Progenitor cell of endocrine pancreas (in vitro differentiated cells): Measurements from ENCODE around the gene SERINC2. TPM values are rescaled to one million over a fixed set of nuclear protein-coding genes. Genes with fewer than 3 reads are reported as not detected.
"Not testable (repeated sequence)": the region's sequence is repeated elsewhere in the genome, so short reads cannot be mapped to it uniquely, and the experiment has no call there.

ENCODE experiments used
- DNase-seq: peaks from one replicate; pipeline ENCODE4 v3.0.0; 2021; ENCODE audit warnings: low spot score; ENCODE audit not compliant: unreplicated experiment
- H3K27ac Mint-ChIP-seq: 2 replicates; pipeline ENCODE4 v1.8.0; 2021; ENCODE audit warnings: mild to moderate bottlenecking, moderate library complexity, mixed read lengths
- H3K27me3 Mint-ChIP-seq: 2 replicates; pipeline ENCODE4 v1.8.0; 2021; ENCODE audit warnings: mixed read lengths
- H3K36me3 Mint-ChIP-seq: 2 replicates; pipeline ENCODE4 v1.8.0; 2022; ENCODE audit warnings: mixed read lengths; ENCODE audit not compliant: insufficient read depth
- H3K4me1 Mint-ChIP-seq: 2 replicates; pipeline ENCODE4 v1.8.0; 2021; ENCODE audit warnings: low read depth, mixed read lengths
- H3K4me3 Mint-ChIP-seq: 2 replicates; pipeline ENCODE4 v1.8.0; 2021; ENCODE audit warnings: low read depth, mild to moderate bottlenecking, moderate library complexity, mixed read lengths
- H3K9me3 Mint-ChIP-seq: 2 replicates; pipeline ENCODE4 v1.8.0; 2021; ENCODE audit warnings: low read depth, mixed read lengths
- total RNA-seq: library from RNA; stranded (reverse); gene quantifications from 2 replicates; pipeline ENCODE4 v1.2.1, GENCODE V29; 2021
- TF ChIP-seq, protein P1 (sequence below): fragments of 200-600 bp; sonication (generic); IDR thresholded peaks from one replicate; pipeline ENCODE4 v1.5.0; 2021; ENCODE audit warnings: antibody characterized with exemption, mild to moderate bottlenecking; ENCODE audit not compliant: unreplicated experiment

SERINC2 gene
- total RNA-seq, 1 donor from 2014 or later = 65.7 TPM

DNA sequence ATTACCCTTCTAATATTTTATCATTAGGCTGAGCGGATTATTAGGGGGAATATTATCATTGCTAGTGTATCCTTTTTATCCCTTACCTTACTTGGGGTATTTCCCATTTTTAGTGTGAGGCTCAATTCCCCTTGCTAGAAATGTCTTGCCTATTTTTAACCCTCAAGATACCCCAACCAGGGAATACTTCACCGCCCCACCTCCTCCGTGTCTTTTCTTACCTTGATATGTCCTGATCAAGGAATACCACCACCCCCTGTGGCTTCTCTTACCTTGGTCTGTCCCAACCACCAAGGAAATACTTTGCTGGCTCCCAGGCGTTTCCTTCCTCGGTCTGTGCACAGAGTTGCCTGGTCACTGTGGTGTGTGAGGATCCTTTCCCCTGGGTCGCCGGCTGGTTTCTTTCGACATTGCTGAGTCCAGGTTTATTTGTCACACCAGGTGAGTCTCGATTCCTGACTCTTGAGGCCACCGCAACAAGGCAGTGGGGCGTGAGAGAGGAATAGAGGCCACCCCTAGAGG is 57.8 kb downstream of the SERINC2 start:
- H3K27ac Mint-ChIP-seq = no peak overlapping the region
- peaks cover 5% of the 10 kb centered on the region for H3K27me3 Mint-ChIP-seq
- H3K36me3 Mint-ChIP-seq = peaks cover 2% of the 10 kb centered on the region
- DNase-seq = no peak
- TF ChIP-seq, protein P1, sequence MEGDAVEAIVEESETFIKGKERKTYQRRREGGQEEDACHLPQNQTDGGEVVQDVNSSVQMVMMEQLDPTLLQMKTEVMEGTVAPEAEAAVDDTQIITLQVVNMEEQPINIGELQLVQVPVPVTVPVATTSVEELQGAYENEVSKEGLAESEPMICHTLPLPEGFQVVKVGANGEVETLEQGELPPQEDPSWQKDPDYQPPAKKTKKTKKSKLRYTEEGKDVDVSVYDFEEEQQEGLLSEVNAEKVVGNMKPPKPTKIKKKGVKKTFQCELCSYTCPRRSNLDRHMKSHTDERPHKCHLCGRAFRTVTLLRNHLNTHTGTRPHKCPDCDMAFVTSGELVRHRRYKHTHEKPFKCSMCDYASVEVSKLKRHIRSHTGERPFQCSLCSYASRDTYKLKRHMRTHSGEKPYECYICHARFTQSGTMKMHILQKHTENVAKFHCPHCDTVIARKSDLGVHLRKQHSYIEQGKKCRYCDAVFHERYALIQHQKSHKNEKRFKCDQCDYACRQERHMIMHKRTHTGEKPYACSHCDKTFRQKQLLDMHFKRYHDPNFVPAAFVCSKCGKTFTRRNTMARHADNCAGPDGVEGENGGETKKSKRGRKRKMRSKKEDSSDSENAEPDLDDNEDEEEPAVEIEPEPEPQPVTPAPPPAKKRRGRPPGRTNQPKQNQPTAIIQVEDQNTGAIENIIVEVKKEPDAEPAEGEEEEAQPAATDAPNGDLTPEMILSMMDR = no peak
- peaks cover 16% of the 10 kb centered on the region for H3K4me1 Mint-ChIP-seq
- H3K4me3 Mint-ChIP-seq = no peak overlapping the region
- H3K9me3 Mint-ChIP-seq = peaks cover 24% of the 10 kb centered on the region

DNA sequence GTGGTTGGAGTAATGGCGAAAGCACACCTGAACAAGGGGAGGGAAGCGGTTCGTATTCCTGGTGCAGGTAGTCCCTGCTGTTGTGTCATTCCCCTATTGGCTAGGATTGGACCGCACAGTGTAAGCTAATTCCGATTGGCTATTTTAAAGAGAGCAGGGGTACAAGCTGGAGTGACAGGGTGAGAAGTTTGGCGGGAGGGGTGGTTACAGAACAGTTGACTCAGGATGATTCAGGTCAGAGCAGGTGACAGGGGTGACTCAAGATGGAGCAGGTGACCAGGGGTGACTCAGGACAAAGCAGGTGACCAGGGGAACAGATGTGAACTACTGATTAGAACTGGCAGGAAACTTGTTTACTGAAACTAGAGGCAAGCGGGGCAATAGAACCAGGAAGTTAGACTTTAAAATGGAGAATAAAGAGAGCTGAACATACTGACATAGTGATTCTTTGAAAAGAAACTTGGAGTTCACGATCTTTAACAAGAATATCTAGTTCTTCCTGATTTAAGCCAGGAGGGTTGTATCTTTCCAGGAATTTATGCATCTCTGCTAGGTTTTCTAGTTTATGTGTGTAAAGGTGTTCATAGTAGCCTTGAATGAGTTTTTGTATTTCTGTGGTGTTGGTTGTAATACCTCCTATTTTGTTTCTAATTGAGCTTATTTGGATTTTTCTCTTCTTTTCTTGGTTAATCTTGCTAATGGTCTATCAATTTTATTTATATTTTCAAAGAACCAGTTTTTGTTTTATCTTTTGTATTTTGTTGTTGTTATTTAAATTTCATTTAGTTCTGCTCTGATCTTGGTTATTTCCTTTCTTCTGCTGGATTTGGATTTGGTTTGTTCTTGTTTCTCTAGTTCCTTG is 58.7 kb downstream of the SERINC2 start:
- not testable (repeated sequence) for H3K36me3 Mint-ChIP-seq, H3K27me3 Mint-ChIP-seq, H3K27ac Mint-ChIP-seq, DNase-seq, H3K4me3 Mint-ChIP-seq
- Mint-ChIP-seq H3K4me1 (peaks cover 19% of the 10 kb centered on the region), H3K9me3 (peaks cover 31% of the 10 kb centered on the region)

DNA sequence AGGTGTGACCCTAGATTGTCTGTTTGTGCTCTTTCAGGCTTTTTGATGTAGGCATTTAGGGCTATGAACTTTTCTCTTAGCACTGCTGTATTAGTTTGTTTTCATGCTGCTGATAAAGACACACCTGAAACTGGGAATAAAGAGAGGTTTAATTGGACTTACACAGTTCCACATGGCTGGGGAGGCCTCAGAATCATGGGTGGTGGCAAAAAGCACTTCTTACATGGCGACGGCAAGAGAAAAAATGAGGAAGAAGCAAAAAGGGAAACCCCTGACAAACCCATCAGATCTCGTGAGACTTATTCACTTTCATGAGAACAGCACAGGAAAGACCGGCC is 59.3 kb downstream of the SERINC2 start:
- not testable (repeated sequence) for H3K27ac Mint-ChIP-seq, H3K36me3 Mint-ChIP-seq

DNA sequence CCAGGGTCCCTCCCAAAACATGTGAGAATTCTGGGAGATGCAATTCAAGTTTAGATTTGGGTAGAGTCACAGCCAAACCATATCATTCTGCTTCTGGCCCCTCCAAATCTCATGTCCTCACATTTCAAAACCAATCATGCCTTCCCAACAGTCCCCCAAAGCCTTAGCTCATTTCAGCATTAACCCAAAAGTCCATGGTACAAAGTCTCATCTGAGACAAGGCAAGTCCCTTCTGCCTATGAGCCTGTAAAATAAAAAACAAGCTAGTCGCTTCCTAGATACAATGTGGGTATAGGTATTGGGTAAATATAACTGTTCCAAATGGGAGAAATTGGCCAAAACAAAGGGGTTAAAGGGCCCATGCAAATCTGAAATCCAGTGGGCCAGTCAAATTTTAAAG is 59.7 kb downstream of the SERINC2 start:
- not testable (repeated sequence) for H3K27ac Mint-ChIP-seq, H3K36me3 Mint-ChIP-seq, DNase-seq, H3K27me3 Mint-ChIP-seq, H3K4me3 Mint-ChIP-seq
- peaks cover 27% of the 10 kb centered on the region for H3K9me3 Mint-ChIP-seq
- peaks cover 19% of the 10 kb centered on the region for H3K4me1 Mint-ChIP-seq

More for the DNA sequence above, 59.3 kb downstream of the SERINC2 start:
- peaks cover 19% of the 10 kb centered on the region for H3K4me1 Mint-ChIP-seq
- peaks cover 27% of the 10 kb centered on the region for H3K9me3 Mint-ChIP-seq
- DNase-seq, H3K4me3 Mint-ChIP-seq, H3K27me3 Mint-ChIP-seq: not testable (repeated sequence)

DNA sequence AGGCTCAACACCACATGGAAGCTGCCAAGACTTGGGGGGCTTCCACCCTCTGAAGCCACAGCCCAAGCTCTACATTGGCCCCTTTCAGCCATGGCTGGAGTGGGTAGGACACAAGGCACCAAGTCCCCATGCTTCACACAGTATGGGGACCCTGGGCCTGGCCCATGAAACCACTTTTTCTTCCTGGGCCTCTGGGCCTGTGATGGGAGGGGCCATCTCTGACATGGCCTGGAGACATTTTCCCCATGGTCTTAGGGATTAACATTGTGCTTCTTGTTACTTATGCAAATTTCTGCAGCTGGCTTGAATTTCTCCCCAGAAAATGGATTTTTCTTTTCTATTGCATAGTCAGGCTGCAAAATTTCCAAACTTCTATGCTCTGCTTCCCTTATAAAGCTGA is 60.5 kb downstream of the SERINC2 start:
- H3K4me1 Mint-ChIP-seq = peaks cover 19% of the 10 kb centered on the region
- H3K4me3 Mint-ChIP-seq, H3K36me3 Mint-ChIP-seq, DNase-seq, H3K27me3 Mint-ChIP-seq, H3K27ac Mint-ChIP-seq: not testable (repeated sequence)
- H3K9me3 Mint-ChIP-seq = peaks cover 27% of the 10 kb centered on the region

GRCh38 chr1:31474567-31474966 is 61.6 kb downstream of the SERINC2 start:
- H3K27ac Mint-ChIP-seq, H3K36me3 Mint-ChIP-seq, H3K4me3 Mint-ChIP-seq, DNase-seq, H3K27me3 Mint-ChIP-seq: not testable (repeated sequence)
- H3K9me3 Mint-ChIP-seq = peaks cover 27% of the 10 kb centered on the region
- peaks cover 19% of the 10 kb centered on the region for H3K4me1 Mint-ChIP-seq

DNA sequence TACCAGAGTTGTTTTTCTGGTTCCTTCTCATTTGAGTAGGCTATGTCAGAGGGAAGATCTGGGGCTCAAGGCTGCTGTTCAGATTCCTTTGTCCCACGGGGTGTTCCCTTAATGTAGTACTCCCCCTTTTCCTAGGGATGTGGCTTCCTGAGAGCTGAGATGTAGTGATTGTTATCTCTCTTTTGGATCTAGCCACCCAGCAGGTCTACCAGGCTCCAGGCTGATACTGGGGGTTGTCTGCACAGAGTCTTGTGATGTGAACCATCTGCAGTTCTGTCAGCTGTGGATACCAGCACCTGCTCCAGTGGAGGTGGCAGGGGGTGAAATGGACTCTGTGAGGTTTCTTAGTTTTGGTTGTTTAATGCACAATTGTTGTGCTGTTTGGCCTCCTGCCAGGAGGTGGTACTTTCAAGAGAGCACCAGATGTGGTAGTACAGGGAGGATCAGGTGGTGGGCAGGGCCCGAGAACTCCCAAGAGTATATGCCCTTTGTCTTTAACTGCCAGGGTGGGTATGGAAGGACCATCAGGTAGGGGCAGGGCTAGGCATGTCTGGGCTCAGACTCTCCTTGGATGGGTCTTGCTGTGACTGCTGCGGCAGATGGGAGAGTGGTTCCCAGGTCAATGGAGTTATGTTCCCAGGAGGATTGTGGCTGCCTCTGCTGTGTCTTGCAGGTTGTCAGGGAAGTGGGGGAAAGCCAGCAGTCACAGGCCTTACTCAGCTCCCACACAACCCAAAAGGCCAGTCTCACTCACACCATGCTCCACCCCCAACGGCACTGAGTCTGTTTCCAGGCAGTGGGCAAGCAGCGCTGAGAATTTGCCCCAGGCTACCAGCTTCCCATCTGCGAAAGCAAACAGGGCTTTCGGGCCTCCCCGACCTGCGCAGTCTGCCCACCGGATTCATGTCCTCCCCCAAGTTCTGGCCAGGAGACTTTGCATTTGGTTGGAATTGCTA is 64.2 kb downstream of the SERINC2 start:
- Mint-ChIP-seq H3K4me1 (peaks cover 10% of the 10 kb centered on the region), H3K4me3 (no peak overlapping the region), H3K36me3 (peaks cover 2% of the 10 kb centered on the region), H3K27me3 (no peaks in the 10 kb centered on the region), H3K9me3 (peaks cover 37% of the 10 kb centered on the region), H3K27ac (no peak overlapping the region)
- TF ChIP-seq, protein P1 = no peak
- DNase-seq = no peak
